Cardiac ventricle fibroblast (primary cell): ENCODE data around the gene CAPZA1. TPM values are rescaled to one million over a fixed set of nuclear protein-coding genes. Genes with fewer than 3 reads are reported as not detected.

Experiments used
- total RNA-seq: library from RNA; depleted of rRNA; stranded (reverse); fragments of >200 nt; gene quantifications from 2 replicates; pipeline ENCODE4 v1.2.3, GENCODE V29; 2015

Gene CAPZA1
- total RNA-seq = 103 and 120 TPM in 2 replicates

GRCh38 chr1:112619518-112620376, at the start of gene CAPZA1:
Gene CAPZA1 (plus strand): TSS chr1:112619832. CDS start chr1:112619845, 13 bp downstream.

GRCh38 chr1:112618721-112619517, 713 bp upstream of the CAPZA1 start, which contains the start of gene ST7L:
Gene ST7L (minus strand): TSS chr1:112619141. CDS start chr1:112619113, 28 bp downstream.

GRCh38 chr1:112674440-112674985, 54.9 kb downstream of the CAPZA1 start, which contains the start of gene MOV10:
Gene MOV10 (plus strand): TSS chr1:112674659. CDS start chr1:112674913, 254 bp downstream.

GRCh38 chr1:112706505-112707220, 87.0 kb downstream of the CAPZA1 start, which contains the start of gene RHOC:
Gene RHOC (minus strand): TSS chr1:112707127. CDS start chr1:112703799, 3,328 bp downstream.

GRCh38 chr1:112715264-112716053, 95.8 kb downstream of the CAPZA1 start, which contains the start of gene PPM1J:
Gene PPM1J (minus strand): TSS chr1:112715332. CDS start chr1:112715301, 31 bp downstream.

Other genes with a start within 250 kb of the CAPZA1 start
- gene CTTNBP2NL, start 223.6 kb upstream of the CAPZA1 start, total RNA-seq = 10.0 and 22.3 TPM in 2 replicates
- 1.9 and 3.3 TPM in 2 replicates for gene WNT2B, start 110.9 kb upstream of the CAPZA1 start, total RNA-seq
- 13.6 and 18.7 TPM in 2 replicates for gene ST7L, start 691 bp upstream of the CAPZA1 start, total RNA-seq
- 29.4 and 40.2 TPM in 2 replicates for gene MOV10, start 54.8 kb downstream of the CAPZA1 start, total RNA-seq
- gene RHOC, start 87.3 kb downstream of the CAPZA1 start, total RNA-seq = 275 and 292 TPM in 2 replicates
- gene PPM1J, start 95.5 kb downstream of the CAPZA1 start, total RNA-seq = 0.54 and 1.6 TPM in 2 replicates